GM18951 (cell line): ENCODE data around the gene CD4.
"Not testable (repeated sequence)": the region's sequence is repeated elsewhere in the genome, so short reads cannot be mapped to it uniquely, and the experiment has no call there.

Source experiments
- POLR2A ChIP-seq: IDR thresholded peaks from 4 replicates; pipeline ENCODE4 v1.6.1; 2011; ENCODE audit warnings: mild to moderate bottlenecking; ENCODE audit not compliant: insufficient read length, insufficient read depth; ENCODE audit errors: extremely low read depth
- in situ Hi-C: fragments of 300-500 bp; cut with MboI; formaldehyde crosslinking; loops from one replicate; pipeline ENCODE4 v1.12.0; 2022; ENCODE audit warnings: low sequenced_read_pairs, mixed read lengths, inconsistent platforms; ENCODE audit not compliant: unreplicated experiment

The CD4 gene

DNA sequence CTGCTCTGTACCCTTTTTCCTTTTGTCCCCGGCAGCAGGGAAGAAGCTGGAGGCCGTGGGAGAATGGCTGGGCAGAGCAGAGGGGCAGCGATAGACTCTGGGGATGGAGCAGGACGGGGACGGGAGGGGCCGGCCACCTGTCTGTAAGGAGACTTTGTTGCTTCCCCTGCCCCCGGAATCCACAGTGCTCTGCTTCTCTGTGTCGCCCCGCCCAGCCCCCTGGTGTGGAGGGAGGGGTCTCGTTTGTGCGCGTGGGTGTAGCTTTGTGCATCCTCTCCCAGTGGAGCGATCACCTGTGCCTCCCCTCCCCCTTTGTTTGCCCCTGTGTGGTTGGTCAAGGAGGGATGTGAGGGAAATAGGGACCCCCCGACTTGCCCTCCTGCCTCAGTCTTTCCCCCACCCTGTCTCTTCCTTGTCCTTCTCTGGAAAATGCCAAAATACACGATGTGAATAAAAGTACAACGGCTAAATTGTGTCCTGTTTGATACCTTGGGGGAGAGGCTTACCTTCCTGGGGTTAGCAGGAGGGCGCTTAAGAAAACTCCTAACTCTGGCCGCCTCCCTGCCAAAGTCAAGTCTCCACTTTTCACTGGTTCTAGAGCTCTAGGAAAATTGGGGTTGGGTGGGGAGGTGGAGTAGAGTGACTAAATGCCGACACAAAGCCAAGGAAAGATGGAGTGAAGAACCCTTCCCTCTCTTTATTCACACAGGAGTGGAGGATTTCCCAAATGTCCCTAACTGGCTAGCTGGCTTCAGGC lies 77.0 kb downstream of the CD4 start:
- in situ Hi-C loops, result no loop called here
- TF ChIP-seq POLR2A, result no peak

DNA sequence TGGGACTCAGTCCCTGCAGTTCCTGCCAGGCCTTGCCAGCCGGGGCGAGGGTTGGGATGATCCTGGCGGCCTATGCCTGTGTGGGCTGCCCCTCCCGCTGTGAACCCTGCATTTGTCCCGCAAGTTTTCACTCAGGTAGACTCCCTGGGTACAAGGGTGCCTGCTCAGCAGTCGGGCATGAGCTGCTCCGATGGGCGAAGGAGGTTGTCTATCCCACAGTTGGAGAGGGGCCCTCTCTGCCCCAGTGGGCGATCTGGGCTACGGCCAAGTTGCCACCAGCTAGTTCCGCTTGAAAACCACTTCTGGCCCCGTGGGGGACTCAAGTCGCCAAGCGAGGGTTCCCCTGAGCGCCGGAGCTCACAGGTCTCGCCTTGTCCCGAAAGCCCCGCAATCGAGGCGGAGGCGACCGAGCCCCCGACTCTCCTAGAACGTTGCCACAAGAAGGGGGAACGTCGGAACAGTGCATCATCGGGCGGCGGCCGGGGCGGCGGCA lies 77.6 kb downstream of the CD4 start:
- no peak for TF ChIP-seq POLR2A
- in situ Hi-C loops, result no loop called here

GRCh38 chr12:6867413-6868210 lies 78.3 kb downstream of the CD4 start, which contains the start of gene TPI1:
TPI1 (plus strand) TSS chr12:6867531; CDS start chr12:6867567, 36 bp downstream.
- in situ Hi-C loops, result no loop called here
- peak; percentile 99 for TF ChIP-seq POLR2A

GRCh38 chr12:6868211-6869048 lies 79.1 kb downstream of the CD4 start:
- in situ Hi-C loops, result no loop called here
- no peak for TF ChIP-seq POLR2A

DNA sequence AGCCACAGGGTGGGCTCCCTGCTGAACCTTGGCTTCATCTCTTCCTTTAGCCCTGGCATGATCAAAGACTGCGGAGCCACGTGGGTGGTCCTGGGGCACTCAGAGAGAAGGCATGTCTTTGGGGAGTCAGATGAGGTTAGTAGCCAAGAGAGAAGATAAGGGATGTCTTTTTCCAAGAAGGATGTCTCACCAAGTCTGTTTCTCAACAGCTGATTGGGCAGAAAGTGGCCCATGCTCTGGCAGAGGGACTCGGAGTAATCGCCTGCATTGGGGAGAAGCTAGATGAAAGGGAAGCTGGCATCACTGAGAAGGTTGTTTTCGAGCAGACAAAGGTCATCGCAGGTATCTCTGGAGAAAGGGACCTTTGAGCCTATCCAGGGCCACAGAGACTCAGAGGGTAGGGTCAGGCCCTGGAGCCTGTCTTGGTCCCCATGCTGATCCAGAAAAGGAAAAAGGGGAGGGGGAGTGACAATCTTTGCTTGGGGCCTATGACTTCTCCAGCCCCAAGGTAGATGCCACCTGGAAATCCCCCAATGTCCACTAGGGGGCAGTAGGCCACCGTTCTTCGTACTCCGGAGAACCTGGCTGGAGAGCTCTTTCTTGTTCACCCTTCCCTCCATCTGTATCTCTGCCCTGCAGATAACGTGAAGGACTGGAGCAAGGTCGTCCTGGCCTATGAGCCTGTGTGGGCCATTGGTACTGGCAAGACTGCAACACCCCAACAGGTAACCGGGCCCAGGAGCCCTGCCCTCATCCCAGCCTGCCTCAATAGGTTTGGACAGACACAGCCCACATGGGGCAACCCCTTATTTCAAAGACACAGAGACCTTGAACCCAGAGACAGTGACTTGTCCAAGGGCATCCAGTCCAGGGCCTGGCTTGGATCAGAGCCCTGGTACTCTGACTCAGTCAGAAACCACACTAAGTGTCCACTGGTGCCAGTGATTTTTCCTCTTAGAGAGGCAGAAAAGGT lies 80.0 kb downstream of the CD4 start:
- in situ Hi-C loops, result no loop called here
- no peak for TF ChIP-seq POLR2A

DNA sequence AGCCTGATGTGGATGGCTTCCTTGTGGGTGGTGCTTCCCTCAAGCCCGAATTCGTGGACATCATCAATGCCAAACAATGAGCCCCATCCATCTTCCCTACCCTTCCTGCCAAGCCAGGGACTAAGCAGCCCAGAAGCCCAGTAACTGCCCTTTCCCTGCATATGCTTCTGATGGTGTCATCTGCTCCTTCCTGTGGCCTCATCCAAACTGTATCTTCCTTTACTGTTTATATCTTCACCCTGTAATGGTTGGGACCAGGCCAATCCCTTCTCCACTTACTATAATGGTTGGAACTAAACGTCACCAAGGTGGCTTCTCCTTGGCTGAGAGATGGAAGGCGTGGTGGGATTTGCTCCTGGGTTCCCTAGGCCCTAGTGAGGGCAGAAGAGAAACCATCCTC lies 81.0 kb downstream of the CD4 start:
- in situ Hi-C loops, result not testable (repeated sequence)
